PFSK-1 (cell line): ENCODE results near the gene PLEKHG4B.

ENCODE experiments used
- POLR2AphosphoS5 ChIP-seq: IDR thresholded peaks from 2 replicates; pipeline ENCODE4 v1.6.1; 2012; ENCODE audit warnings: low read depth, mild to moderate bottlenecking, control low read depth, low read length, moderate library complexity
- SIN3A ChIP-seq: IDR thresholded peaks from 2 replicates; pipeline ENCODE4 v1.6.1; 2012; ENCODE audit warnings: mild to moderate bottlenecking, low read length, moderate library complexity, borderline replicate concordance; ENCODE audit not compliant: insufficient read depth

GRCh38 chr5:110270-110888 is 18.4 kb downstream of the PLEKHG4B start:
- TF ChIP-seq SIN3A = no peak
- TF ChIP-seq POLR2AphosphoS5 = no peak
